Muscle of back (tissue), 13 donors: ENCODE data around the gene PRSS1. TPM values are rescaled to one million over a fixed set of nuclear protein-coding genes. Genes with fewer than 3 reads are reported as not detected.
"Not testable (repeated sequence)": the region's sequence is repeated elsewhere in the genome, so short reads cannot be mapped to it uniquely, and the experiment has no call there.

ENCODE experiments used
- DNase-seq, 3 donors: peaks; one replicate each; pipeline versions ENCODE4 v3.0.0 to v3.0.0-alpha.2; 2013
- long read RNA-seq, 9 donors: transcript quantifications; one replicate each; lab custom pipeline, GENCODE V29; 2026
- polyA plus RNA-seq, 10 donors: library from polyadenylated mRNA; unstranded; fragments of 120-200 nt; gene quantifications; one replicate each; pipeline ENCODE4 v1.2.1, GENCODE V29; 2013; ENCODE audit not compliant: insufficient read length in 10 of 10

PRSS1 gene
- polyA plus RNA-seq = under 1 TPM in 1 of 10 donors, not detected in 9; 0.29 TPM
- long read RNA-seq, donor 1 = 0 reads
- long read RNA-seq, donor 2 = 0 reads
- long read RNA-seq, donor 3 = 0 reads
- long read RNA-seq, donor 4 = 0 reads
- long read RNA-seq, donor 5 = 0 reads
- long read RNA-seq, donor 6 = 0 reads
- long read RNA-seq, donor 7 = 0 reads
- long read RNA-seq, donor 8 = 0 reads
- long read RNA-seq, donor 9 = 0 reads

DNA sequence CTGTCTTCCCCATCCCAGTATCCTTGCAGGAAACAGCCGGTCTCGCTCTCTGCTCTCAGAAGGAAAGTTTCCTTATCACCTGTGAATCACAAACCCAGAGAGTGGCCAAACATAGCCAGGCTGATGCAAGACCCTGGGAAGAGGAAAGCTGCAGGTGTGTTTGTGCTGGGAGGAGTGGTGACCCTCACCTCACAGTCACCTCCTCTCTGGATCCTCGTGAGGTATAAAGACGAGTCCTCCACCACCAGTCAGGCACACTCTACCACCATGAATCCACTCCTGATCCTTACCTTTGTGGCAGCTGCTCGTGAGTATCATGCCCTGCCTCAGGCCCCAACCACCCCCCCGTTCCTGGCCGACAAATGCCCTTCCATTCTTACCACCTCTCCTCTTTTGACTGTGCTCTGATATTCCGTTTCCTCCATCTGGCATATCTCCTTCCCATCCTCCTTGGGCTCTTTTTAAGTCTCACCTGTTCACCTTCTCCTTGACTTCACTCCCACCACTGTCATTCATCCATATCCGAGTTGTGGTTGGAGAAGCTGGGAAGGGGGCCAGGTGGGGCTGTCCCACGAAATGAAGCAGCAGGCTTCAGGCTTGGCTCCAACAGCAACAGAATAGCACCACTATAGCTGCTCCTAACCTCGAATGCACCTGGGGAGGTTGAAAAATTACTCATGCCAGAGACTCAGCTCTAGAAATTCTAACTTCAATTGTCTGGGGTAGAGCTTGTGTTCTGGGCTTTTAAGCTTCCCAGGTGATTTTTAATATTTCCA lies at the start of gene PRSS1:
TSS of gene PRSS1 (plus strand) at position 255 of the 776 bp plus-strand sequence. CDS start at position 268, 13 bp downstream.
- DNase-seq = no peak

DNA sequence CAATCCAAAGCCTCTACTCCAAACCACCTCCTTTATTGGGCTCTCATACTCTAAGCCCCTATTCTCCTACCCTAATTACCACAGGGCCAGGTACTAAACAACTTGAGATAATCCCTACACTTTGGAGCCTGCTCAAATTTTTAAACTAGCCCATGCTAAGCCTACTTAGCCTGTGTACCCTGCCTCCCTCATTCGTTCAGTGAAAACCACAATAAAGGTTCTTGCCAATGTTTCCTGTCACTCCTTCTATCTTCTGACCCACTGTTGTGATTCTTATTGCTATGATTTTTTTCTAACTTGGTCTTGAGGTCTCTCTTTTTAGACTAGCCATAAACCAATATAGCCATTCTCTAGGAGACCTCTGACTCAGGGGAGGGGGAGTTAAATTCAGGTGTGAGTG lies 48.3 kb upstream of the PRSS1 start:
- not testable (repeated sequence) for DNase-seq

DNA sequence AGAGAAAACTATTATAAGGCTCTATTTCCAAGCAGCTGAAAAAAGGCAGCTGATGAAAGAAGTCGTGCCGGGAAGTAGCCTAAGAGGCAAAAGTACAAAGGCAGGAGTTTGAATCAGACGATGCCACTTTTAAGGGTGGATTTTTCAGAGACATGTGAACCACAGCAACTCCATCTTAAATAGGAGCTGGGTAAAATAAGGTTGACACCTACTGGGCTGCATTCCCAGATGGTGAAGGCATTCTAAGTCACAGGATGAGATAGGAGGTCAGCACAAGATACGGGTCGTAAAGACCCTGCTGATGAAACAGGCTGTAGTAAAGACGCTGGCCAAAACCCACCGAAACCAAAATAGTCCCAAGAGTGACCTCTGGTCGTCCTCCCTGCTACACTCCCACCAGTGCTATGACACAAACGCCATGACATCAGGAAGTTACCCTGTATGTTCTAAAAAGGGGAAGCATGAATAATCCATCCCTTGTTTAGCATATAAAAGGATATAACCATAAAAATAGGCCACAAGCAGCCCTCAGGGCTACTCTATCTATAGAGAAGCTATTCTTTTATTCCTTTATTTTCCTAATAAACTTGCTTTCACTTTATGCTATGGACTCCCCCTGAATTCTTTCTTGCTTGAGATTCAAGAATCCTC lies 45.5 kb upstream of the PRSS1 start:
- no peak for DNase-seq

DNA sequence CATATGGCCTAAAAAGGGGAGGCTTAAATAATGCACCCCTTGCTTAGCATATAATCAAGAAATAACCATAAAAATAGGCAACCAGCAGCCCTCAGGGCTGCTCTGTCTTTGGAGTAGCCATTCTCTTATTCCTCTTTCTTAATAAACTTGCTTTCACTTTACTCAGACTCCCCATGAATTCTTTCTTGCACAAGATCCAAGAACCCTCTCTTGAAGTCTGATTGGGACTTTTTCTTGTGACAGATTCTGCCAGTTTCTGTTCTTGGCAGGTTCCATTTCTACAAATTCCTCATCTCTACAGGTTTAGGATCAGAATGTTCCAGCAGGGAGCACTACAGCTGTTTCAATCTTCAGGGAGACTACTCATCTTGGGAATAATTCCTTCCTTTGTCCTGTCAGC lies 40.5 kb upstream of the PRSS1 start:
- DNase-seq = not testable (repeated sequence)

DNA sequence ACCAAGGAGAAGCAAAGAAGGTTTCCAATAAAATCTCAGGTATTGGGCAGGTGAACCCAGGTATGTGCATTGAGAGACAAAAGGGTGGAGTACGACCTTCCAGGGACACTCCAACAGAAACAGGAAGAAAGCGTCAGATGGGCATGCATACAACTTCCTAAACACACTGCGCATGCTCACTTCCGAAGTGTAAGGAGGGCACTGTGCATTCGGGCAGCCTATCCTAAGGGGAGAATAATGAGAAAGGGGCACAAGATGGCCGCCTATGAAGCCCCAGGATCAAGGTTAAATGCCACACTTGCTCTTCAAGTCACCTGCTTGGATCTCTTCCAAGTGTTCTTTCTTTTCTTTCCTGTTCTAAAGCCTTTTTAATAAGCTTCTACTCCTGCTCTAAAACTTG lies 39.4 kb upstream of the PRSS1 start:
- no peak for DNase-seq

DNA sequence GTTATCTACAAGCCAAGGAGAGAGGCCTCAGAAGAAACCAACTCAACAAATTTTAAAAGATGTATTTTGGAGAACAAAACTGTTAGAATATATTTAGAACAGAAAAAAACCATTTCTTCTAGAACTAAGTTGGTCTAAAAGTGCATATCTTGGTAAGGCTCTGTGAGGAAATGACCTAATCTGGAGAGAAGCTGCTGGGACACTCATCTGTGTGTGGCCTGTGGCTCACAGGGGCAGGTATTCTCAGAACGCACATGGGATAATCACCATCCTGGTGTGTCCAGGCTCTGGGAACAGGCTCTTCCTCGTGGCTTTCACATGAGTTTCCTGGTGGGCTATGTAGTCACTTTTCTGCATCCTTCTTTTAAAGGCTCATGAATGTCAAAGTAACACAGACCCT lies 38.1 kb upstream of the PRSS1 start:
- no peak for DNase-seq

DNA sequence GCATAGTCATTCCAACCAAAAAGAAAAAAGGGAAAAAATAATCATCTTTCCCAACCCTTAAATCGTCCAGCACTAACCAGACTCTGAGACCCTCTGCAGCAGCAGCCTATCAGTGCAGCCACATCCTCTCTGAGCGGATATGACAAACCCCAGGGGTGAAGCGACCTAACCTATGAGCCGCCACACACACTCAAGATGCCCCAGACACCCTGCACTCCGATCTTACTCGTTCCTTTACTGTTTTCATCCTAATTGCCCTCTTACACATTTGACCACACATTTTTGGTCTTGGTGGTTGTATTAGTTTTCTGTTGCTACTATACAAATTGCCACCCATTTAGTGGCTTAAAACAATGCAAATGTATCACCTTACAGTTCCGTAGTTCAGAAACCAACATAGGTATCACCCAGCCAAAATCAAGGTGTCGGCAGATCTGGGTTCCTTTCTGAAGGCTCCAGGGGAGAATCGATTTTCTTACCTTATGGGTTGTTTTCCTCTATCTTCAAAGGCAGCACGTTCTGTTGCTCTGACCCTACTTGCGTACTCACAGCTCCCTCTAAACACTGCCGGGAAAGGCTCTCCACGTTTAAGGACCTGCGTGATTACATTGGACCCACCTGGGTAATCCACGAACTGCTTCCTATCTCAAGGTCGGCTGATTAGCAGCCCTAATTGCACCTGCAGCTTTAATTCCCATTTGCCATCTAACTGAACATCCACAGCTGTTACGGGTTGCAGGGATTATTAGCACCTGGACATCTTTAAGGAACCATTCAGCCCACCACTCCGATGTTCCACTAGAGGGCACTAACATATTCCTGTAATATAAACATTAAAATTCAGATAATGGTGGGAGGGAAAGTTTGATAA lies 37.3 kb upstream of the PRSS1 start:
- DNase-seq = peak in 1 of 3 donors; percentile 2

DNA sequence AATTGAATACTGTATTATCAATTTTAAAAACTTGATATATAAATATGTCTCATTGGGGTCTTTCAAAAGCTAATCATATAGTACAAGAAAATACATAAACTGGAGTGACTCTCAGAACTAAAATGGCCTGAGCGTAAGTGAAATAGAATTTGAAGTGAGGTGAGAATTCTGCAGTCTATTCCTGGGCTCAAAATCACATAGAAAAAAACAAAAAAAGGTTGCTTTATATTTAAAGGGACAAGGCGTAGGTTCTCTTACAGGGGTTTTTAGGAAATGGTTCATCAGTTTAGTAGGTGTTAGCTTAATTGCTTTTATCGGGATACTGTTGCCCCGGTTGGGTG lies 36.7 kb upstream of the PRSS1 start:
- no peak for DNase-seq

DNA sequence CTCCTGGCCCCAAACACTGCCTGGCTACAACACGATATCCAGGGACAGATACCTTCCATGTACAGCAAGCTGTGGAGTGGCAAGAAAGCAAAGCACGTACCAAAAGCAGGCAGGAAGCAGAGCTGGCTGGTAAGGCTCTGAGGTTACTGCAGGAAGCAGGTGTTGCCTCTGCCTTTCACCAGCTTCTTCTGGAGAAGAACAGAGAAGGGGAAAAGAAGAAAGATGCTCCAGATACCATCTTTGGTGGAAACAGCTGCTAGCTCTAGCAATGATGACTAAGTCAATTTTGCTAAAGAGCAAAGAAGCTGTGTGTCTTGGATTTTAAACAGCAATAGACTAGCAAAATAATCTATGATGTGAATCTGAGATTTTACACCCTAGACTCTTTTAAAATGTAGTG lies 34.9 kb upstream of the PRSS1 start:
- no peak for DNase-seq

DNA sequence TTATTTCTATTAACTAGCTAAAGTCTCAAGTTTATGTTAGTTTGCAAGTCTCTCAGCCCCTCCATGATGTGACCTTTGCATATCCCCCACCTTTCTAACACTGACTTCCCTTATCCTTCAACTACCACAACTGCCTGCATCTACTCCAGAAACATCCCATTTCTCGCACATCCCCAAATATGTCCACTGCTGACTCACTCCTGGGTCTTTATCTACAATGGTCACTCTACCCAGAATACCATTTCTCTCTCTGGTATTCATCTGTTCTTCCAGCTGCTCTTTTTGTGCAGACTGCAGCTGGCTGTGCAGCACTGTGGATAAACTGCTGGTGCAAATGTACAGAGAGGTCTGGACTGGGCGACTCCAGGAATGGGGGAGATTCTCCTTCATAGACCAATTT lies 32.7 kb upstream of the PRSS1 start:
- no peak for DNase-seq

DNA sequence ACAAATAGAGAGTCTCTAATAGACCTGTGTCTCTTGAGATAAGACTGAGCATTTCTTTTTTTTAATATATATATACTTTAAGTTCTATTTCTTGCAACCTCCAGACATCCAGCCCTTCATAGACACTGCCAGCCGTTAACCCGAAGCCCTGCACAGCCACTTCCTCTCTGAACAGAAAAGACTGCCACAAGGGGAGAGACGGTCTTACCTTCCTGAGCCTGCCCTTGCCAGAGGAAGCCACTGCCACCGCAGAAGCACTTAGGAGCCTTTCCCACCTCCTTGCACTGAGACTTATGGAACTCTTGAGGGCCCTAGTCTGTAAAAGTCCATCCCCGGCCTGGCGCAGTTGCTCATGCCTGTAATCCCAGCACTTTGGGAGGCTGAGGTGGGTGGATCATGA lies 31.8 kb upstream of the PRSS1 start:
- no peak for DNase-seq

DNA sequence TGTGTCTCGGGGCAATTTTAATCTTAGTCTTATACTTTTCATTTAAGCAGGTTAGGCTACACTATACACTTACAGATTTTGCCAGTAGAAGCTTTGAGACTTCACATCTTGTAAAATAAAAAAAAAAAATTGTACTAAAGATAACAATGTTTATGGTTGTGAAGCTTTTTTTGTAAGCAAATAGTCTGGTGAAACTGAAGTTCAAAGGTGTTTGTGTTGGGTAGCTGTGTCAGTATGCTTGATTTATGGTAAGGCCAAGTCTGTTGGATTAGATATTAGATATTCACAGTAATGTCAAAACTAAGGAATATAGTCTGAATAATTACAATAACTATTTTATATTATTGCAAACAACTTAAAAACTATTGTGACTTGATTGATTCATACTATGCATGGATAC lies 31.0 kb upstream of the PRSS1 start:
- no peak for DNase-seq

DNA sequence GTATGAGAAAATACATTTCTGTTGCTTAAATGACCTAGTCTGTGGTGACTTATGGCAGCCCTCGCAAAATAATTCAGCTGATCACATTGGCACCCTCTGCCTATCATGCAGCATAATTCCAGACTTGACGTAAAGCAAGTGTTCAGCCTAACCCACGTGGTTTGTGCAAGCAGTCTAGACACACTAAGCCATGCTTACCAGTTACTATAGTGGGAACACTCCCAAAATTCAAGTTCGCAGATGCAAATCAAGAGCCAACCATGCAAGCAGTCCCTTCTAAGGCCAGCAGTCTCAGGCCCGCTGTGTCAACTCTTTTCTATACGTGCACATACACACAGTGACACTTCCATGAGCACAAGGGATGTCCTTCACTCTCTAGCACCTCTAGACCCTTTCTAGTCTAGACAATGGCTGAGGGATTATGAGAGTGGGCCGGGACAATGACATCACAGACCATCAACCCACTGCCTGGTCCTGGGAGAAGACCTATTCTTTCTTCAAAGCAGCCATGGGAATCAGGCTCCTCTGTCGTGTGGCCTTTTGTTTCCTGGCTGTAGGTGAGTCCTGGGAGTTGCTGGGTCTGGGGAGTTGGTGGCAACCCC lies 29.0 kb upstream of the PRSS1 start:
- no peak for DNase-seq

DNA sequence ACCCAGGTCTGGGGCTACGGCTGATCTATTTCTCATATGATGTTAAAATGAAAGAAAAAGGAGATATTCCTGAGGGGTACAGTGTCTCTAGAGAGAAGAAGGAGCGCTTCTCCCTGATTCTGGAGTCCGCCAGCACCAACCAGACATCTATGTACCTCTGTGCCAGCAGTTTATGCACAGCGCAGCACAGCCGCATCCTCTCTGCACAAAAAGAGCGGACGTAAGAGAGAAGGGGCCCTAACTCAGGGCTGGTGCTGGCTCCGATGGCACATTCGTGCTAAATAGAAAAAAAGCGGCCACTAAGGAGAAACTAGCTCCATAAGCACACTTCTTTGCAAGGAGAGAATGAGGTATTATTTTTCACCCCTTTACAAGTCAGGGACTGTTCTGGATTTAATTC lies 28.3 kb upstream of the PRSS1 start:
- no peak for DNase-seq

DNA sequence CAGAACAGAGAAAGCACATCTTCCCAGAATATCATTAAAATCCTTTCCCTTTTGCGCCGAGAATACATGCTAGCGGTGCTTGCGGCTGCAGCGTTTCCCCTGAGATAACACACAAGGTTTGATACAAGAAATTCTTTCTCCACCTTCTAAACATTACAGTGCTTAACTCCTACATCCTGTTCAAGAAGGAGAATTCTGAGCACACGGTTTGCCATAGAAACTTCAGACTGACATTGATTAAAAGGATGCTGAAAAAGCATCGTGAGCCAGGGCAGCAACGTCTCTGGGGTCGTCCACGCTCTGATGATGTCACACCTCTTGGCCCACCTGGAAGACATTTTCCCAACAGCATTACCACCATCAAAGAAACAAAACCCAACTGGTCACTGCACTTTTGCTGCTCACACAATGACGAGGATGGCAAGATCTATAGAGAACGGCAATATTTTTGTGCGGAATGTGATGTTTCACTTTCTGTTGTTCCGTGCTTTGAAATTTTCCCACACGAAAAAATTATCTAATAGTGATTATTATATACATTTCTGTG lies 27.0 kb upstream of the PRSS1 start:
- DNase-seq = no peak

DNA sequence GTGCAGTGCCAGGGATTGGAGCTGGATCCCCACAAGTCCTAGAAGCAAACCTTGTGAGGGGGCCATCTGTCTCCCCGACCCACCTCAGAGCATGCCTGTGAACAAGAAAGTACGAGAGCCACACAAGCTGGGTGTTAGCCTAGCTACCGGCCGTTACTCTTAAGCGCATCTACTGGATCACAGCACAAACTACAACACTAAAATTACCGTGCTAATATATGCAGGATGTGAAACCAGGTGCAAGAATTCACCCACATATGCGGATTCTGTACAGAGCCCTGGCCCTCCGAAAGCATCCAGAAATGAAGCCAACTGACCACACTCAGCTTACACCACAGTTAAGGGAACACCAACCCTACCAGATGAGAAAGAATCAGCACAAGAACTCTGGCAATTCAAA lies 16.0 kb upstream of the PRSS1 start:
- no peak for DNase-seq

DNA sequence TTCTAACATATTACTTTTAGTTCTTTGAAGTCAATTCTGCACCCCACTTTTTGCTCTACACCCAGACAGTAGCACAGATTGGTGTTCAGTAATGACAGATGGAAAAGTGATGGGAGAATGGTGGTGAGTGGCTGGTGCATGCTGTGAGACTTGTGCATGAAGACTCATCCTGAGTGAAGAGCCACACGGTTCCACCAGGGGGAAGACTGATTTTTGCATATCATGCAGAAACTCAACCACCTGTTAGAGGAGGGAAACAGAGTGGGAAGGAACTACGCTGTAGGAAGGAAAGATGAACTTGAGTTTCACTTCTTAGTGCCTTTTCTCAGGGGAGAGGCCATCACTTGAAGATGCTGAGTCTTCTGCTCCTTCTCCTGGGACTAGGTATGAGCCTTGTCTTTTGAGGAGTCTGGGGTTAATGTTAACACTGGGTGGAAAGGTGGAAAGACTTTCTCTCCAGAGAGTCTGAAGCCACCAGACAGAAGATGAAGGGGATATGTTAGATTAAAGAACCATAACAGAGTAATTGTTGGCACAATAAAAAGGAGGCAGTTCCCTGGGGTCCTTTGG lies 9.3 kb upstream of the PRSS1 start:
- DNase-seq = no peak

DNA sequence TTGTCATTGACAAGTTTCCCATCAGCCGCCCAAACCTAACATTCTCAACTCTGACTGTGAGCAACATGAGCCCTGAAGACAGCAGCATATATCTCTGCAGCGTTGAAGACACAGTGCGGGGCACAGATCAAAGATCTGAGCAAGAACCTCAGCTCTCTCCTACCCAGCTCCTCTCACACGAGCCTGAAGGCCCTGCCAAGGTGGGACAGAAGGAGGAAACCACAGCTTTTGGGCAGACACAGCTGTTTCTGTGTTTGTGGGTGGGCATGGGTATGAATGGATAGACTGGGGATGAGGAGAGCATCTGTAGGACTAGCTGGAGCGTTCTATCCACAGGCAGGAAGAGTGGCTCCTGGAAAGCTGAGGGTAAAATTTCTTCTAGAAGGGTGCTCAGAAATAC lies 8.5 kb upstream of the PRSS1 start:
- no peak for DNase-seq

DNA sequence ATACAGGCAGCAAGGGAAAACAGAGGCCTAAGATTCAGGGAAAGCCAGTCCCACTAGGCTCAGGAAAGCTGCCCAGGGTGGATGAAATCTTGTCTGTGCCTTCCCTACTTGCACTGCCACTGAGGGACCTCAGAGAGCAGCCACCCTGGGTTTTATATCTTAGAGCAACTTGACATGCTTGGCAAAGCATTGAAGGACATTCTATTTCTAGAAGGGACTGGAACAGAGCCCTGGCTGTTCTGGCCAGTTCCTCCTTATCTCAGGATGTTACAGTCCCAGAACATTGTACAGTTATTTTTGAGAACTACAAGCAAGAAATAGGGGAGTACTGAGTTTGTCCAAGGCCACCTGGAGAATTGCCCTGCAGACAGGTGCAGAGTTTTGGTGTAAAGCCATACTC lies 7.3 kb upstream of the PRSS1 start:
- DNase-seq = not testable (repeated sequence)

DNA sequence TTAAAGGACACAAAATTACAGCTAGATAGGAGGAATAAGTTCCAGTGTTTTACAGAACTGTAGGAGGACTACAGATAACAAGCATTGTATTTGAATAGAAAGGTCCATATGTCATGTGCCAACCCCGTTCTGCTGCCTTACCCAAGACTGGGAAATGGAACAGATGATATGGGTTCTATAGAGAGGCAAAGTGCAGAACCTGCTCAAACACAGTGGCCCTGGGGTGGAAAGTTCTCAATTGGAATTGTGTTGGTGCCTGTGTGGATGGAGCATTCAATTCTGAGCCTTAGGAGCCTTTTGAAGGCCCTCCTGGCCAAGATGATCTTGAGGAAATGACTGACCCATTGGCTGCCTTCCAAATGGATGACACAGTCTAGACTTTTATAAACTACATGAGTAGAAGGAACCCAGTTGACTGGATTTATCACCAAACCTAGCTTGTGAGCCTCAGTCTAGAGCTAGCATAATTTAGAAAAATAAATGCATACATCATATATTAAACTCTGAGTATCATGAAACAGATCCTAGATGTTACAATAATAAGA lies 4.1 kb upstream of the PRSS1 start:
- no peak for DNase-seq

DNA sequence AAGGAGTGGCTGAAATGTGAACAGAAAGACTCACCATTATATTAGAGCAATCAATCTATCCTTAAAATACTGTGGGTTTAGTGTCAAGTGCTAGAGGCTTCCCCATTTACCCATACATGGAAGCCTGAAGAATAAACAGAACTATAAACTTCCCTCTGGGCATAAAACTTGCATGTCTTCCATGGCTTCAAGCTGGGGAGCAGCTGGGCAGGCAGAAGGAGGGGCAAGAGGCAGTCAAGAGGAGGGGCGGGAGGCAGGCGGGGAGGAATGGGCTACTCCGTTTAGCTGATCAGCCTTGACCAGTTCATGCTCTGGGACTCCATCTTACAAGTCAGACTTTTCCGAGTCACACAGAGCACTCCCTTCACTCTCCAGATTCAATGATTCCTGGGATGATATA lies 3.5 kb upstream of the PRSS1 start:
- DNase-seq = no peak
